Adipocyte (in vitro differentiated cells): ENCODE results near the gene GAD2.

Experiments used
- DNase-seq: peaks from one replicate; pipeline ENCODE4 v3.0.0-alpha.2; 2015; ENCODE audit warnings: low read depth
- H3K27me3 ChIP-seq: replicated peaks from 2 replicates; pipeline ENCODE4 v1.7.0; 2013; ENCODE audit warnings: mild to moderate bottlenecking, low read length, moderate library complexity; ENCODE audit not compliant: control insufficient read depth, insufficient read depth
- H3K36me3 ChIP-seq: 2 replicates; pipeline ENCODE4 v1.7.0; 2013; ENCODE audit warnings: low read length, mild to moderate bottlenecking, moderate library complexity; ENCODE audit not compliant: control insufficient read depth, insufficient read depth, severe bottlenecking
- H3K4me1 ChIP-seq: 2 replicates; pipeline ENCODE4 v1.7.0; 2013; ENCODE audit warnings: mild to moderate bottlenecking, low read length, moderate library complexity; ENCODE audit not compliant: control insufficient read depth, insufficient read depth
- H3K4me3 ChIP-seq: 2 replicates; pipeline ENCODE4 v1.7.0; 2013; ENCODE audit warnings: mild to moderate bottlenecking, low read length, moderate library complexity
- H3K9ac ChIP-seq: 2 replicates; pipeline ENCODE4 v1.7.0; 2013; ENCODE audit warnings: mild to moderate bottlenecking, low read length, moderate library complexity
- H3K9me3 ChIP-seq: 2 replicates; pipeline ENCODE4 v1.7.0; 2013; ENCODE audit warnings: mild to moderate bottlenecking, low read length, moderate library complexity; ENCODE audit not compliant: control insufficient read depth

The GAD2 gene

DNA sequence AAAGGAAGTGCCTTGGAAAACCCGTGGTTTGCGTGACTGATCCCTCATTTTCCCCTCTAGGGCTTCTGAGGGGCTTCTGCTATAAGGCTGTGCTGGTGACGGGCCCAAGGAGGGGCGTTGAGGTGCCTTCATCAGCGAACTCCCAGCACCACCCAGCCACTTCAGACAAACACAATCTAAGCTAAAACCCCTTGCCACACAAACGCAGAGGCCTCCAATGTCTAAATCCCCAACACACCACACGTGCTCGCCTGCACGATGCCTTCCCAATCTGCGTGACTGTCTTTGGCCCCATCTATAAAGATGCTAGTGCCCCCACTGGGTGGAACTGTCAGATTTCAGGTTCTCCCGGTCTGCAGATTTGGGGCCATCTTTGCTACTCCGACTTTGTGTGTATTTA lies 4.1 kb upstream of the GAD2 start:
- peaks cover 4% of the 10 kb centered on the region for H3K9me3 ChIP-seq
- no peak overlapping the region for H3K4me3 ChIP-seq
- H3K4me1 ChIP-seq = no peaks in the 10 kb centered on the region
- H3K36me3 ChIP-seq = no peaks in the 10 kb centered on the region
- DNase-seq = no peak
- no peak overlapping the region for H3K9ac ChIP-seq
- peaks cover 70% of the 10 kb centered on the region for H3K27me3 ChIP-seq

DNA sequence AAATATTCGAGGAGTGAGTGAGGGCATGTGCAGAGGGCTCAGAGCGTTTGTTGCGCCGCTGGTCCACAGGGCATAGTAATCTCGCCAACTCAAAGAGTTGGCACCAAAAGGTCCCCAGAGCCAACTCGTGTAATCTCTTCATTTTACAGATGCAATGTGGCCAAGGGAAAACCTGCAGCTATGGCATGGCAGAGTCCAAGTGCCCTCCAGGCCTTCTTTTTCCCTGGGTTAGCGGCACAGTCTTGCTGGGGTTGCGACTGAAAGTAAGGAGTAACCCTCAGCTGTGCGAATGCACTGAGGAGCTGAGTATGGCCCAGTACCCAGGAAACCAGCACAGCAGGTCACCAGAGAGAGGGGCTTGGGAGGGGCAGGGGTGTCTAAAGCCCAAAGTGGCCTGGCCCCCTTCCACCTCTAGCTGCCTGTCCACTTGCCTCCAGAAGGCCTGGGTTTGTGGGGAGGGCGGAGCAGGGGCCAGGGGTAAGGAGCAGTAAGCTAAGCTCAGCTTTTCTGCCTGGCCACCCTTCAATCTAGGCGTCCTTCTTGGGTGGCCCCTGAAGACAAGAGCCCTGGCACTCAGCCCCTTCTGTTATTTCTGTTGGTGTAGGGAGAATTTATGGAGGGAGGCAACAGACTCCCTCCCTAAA lies 3.3 kb upstream of the GAD2 start:
- no peaks in the 10 kb centered on the region for H3K4me1 ChIP-seq
- no peak for DNase-seq
- H3K36me3 ChIP-seq = no peaks in the 10 kb centered on the region
- H3K9me3 ChIP-seq = peaks cover 1% of the 10 kb centered on the region
- H3K4me3 ChIP-seq = no peak overlapping the region
- H3K27me3 ChIP-seq = peaks cover 77% of the 10 kb centered on the region
- no peak overlapping the region for H3K9ac ChIP-seq

DNA sequence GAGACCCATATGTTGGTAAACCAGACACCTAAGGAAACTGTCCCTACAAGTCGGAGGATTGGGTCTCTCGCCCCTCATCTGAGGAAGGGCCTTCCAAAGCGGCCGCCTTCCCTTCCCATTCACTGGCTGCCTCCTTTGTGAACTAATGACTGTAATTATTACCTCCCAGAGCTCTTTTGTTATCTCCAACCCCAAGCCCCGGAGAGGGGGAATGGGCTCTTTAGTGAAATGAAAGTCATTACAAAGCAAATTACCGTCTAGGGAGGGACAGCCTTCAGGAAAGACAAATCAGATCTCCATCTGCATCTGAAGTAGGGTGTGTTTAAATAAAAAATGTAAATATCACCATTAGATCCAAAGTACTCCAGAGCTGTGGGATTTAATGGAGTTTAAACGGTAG lies 2.6 kb upstream of the GAD2 start:
- no peaks in the 10 kb centered on the region for H3K36me3 ChIP-seq
- H3K9me3 ChIP-seq = no peaks in the 10 kb centered on the region
- H3K4me3 ChIP-seq = no peak overlapping the region
- no peaks in the 10 kb centered on the region for H3K4me1 ChIP-seq
- no peak for DNase-seq
- peaks cover 85% of the 10 kb centered on the region for H3K27me3 ChIP-seq
- no peak overlapping the region for H3K9ac ChIP-seq

DNA sequence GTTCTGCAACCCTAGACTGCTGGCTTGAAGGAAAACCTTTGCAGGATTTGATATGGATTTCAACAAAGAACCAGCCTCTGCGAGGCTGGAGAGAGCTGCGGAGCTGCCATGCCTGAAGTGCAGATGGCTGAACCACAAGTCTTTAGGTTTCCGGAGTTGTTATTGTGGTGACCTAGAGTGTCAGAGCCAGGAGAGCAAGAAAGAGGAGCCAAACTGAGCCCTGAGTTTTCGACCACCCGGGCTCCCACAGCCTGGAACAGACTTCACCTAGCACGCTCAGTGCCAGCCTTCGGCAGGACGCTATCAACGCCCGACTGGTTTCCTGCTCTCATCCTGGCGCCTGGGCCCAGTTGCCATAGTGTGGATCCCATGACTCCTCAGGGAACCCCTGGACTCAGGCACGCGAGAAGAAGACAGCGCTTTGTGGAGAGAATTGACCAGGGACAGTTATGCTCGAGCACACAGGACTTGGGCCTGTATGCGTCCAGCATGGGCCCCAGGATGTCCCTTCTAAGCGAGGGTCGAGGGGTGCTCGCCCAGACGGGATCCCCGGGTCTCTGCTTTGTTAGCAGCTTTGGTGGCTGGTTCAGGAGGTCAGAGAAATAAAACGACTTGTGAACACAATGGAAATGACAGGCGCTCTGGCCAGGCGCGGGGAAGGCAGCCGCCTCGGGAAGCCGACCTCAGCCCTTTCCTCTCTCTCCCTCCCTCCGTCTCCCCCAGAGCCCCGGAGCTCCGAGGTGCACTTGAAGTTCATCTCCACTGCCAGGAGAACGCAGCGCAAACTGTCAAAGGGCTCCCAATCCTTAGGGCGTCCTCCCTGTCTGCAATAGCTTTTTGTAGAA lies 1.8 kb upstream of the GAD2 start:
- no peak for DNase-seq
- no peaks in the 10 kb centered on the region for H3K4me1 ChIP-seq

DNA sequence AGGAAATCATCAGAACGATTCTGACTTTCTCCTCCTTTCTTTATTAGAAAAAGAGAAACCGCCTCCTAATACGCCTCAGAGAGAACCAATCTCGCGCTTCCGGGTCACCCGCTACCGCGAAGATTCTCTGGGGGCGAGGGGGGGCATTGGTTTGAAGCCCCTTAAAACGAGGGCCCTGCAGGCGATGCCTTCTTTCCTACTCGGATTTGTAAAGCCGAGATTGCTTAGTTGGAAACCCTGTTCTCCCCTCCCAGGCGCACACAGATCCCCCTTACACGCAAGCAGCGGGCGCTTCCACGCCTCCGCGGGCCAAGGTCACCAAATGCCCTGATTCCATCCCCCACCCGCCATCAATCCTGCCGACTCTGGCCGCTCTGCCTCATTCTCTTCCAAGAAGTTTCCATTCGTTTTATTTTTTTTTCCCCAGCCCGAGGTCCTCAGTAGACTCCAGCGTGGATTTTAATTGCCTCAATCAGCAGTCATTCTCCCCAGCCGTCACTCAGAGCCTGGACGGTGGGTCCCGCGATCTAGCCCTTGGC lies 1.1 kb upstream of the GAD2 start:
- no peaks in the 10 kb centered on the region for H3K4me1 ChIP-seq
- H3K9me3 ChIP-seq = no peaks in the 10 kb centered on the region
- H3K27me3 ChIP-seq = peaks cover 96% of the 10 kb centered on the region
- H3K4me3 ChIP-seq = no peak overlapping the region
- H3K9ac ChIP-seq = no peak overlapping the region
- no peaks in the 10 kb centered on the region for H3K36me3 ChIP-seq
- DNase-seq = no peak

More for the DNA sequence above, 1.8 kb upstream of the GAD2 start:
- no peak overlapping the region for H3K4me3 ChIP-seq
- H3K9ac ChIP-seq = no peak overlapping the region
- peaks cover 92% of the 10 kb centered on the region for H3K27me3 ChIP-seq
- no peaks in the 10 kb centered on the region for H3K9me3 ChIP-seq
- H3K36me3 ChIP-seq = no peaks in the 10 kb centered on the region

DNA sequence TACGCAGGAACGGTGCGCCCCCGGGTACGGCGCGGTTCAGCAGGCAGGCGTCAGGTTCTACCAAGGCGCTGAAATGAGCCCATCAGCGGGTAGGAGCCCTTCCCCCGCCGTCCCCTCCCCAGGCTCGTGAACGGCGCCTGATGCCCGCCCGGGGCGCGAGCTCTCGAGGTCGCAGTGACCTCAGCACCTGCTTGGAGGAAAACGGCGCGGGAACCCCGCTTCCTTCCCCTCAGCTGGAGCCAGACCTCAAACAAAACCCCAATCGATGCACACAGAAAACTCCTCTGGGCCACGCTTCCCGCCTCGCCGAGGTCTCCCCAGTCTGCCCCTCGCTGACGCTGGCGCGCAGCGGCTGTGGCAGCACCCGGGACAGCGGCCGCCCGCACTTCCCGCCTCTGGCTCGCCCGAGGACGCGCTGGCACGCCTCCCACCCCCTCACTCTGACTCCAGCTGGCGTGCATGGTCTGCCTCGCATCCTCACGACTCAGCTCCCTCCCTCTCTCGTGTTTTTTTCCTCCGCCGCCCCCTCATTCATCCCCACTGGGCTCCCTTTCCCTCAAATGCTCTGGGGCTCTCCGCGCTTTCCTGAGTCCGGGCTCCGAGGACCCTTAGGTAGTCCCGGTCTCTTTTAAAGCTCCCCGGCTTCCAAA lies 514 bp upstream of the GAD2 start:
- no peaks in the 10 kb centered on the region for H3K9me3 ChIP-seq
- H3K9ac ChIP-seq = no peak overlapping the region
- no peak for DNase-seq
- no peak overlapping the region for H3K4me3 ChIP-seq
- no peaks in the 10 kb centered on the region for H3K36me3 ChIP-seq
- H3K4me1 ChIP-seq = no peaks in the 10 kb centered on the region
- H3K27me3 ChIP-seq = peaks cover 96% of the 10 kb centered on the region

DNA sequence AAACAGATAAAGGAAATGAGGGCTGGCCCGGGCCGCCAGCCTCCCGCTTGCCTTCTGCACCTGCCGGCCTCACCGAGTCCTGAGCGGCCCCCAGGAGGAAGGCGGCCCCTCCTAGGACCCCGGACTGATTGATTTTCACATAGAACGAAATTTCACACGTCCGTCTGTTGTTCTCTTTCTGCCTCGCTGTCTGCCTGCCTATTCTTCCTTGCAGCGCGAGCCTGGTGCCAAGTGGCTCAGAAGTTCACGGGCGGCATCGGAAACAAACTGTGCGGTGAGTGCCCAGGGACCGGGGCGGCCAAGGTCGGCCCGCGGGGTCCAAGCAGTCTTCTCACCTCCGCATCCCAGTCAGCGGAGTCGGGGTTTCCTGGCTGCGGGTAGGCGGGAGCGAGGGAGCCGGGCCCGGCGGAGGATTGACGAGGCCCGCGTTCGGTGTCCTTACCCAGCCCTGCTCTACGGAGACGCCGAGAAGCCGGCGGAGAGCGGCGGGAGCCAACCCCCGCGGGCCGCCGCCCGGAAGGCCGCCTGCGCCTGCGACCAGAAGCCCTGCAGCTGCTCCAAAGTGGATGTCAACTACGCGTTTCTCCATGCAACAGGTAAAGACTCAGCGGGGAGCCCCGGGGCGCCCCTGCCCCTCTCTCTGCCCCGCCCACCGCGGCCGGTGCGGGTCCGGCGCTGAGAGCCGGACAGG lies 967 bp downstream of the GAD2 start:
- Histone ChIP-seq H3K27me3 (peaks cover 95% of the 10 kb centered on the region), H3K36me3 (no peaks in the 10 kb centered on the region), H3K9ac (no peak overlapping the region), H3K9me3 (no peaks in the 10 kb centered on the region), H3K4me1 (no peaks in the 10 kb centered on the region), H3K4me3 (no peak overlapping the region)
- no peak for DNase-seq

DNA sequence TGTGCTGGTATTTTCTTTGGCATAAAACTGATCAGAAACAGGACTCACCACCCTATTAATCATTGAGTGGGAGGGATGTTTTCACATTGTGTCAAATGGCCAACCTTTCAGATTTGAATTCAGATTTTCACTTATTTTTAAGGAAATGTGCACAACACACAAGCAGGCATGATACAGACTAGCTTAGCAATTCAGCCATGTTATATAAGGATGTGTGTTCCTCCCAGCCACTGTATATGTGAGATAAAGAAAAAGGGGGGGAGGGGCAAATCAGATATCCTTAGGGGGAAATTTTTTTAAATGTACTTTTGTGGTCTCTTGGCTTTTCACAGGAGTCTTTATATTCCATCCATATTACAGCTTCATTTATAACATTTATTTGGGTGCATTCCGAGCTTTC lies 3.1 kb downstream of the GAD2 start:
- Histone ChIP-seq H3K4me3 (no peak overlapping the region), H3K27me3 (peaks cover 85% of the 10 kb centered on the region), H3K4me1 (no peaks in the 10 kb centered on the region), H3K36me3 (no peaks in the 10 kb centered on the region), H3K9ac (no peak overlapping the region), H3K9me3 (no peaks in the 10 kb centered on the region)
- DNase-seq = no peak

DNA sequence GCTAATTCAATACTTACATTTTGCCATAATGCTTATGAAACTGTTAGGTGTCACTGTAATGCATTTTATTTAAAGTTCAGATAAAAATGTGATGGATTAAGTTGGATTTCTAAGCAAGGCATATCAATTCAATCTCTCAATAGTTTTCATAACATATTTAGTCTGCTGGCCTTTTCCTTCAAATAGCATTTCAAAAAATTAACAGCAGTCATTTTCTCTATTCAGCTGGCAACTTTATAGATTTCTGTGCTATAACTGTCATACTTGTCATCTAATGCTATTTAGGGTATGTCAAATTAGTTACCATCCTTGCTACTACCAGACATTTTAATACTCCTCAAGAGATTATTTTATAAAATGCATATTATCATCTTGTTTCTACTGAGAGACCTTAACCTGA lies 4.3 kb downstream of the GAD2 start:
- Histone ChIP-seq H3K36me3 (no peaks in the 10 kb centered on the region), H3K9ac (no peak overlapping the region), H3K4me1 (no peaks in the 10 kb centered on the region), H3K27me3 (peaks cover 78% of the 10 kb centered on the region), H3K4me3 (no peak overlapping the region), H3K9me3 (no peaks in the 10 kb centered on the region)
- DNase-seq = no peak

DNA sequence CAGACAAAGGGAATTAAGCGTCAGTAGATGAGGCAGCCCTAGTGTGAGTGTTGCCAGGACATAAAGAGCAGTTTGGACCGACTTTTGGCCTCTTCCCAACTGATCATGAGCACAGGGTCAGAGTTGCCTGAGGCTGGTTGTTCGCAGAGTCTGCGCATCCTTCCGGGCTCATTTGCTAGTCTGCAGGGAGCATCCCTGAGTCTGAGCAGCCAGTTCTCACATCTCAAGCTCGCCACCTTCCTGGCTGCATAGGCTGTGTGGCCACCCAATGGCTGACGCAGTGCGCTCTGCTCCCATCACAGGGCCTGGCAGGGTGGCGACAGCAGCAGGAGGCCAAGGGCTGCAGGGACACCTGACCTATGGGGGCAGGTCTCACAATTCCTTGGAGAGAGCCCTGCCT lies 5.0 kb downstream of the GAD2 start:
- Histone ChIP-seq H3K36me3 (no peaks in the 10 kb centered on the region), H3K4me1 (no peaks in the 10 kb centered on the region), H3K9ac (no peak overlapping the region), H3K27me3 (peaks cover 74% of the 10 kb centered on the region), H3K4me3 (no peak overlapping the region), H3K9me3 (no peaks in the 10 kb centered on the region)
- no peak for DNase-seq

DNA sequence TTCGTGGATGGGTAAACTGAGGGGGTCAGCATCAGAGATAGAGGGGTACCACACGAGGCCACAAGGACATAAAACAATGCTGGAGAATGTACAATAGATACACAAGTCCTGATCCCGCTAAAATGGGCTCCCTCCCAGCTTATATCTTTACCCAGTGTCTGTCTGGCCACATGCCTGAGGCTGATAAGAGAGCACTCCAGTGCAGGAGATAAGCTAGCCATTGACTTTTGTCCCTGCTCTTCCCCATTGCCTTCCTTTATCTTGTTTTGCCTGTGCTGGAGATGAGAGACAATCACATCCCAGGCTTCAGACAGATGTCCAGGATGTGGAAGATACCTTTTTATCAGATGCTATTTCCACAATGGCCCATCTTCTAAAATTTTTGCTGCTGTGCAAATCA lies 6.0 kb downstream of the GAD2 start:
- Histone ChIP-seq H3K4me3 (no peak overlapping the region), H3K9me3 (no peaks in the 10 kb centered on the region), H3K36me3 (no peaks in the 10 kb centered on the region), H3K9ac (no peak overlapping the region), H3K4me1 (no peaks in the 10 kb centered on the region), H3K27me3 (peaks cover 66% of the 10 kb centered on the region)
- no peak for DNase-seq
